HCT116 (cell line): Measurements from ENCODE around the gene MTA3. TPM values are rescaled to one million over a fixed set of nuclear protein-coding genes. Genes with fewer than 3 reads are reported as not detected.

Experiments
- ATAC-seq: fragments of 200-7000 bp; cut with Tn5 transposase; 2 replicates; pipeline ENCODE4 v1.9.1; 2020; ENCODE audit warnings: mild to moderate bottlenecking, moderate library complexity
- BruUV-seq: library from RNA; stranded (reverse); fragments of 400-500 nt; replicated peaks from 2 replicates; lab custom pipeline; 2021; lab: Mats Ljungman, UMichigan
- CTCF ChIA-PET: fragments of 300-600 bp; sonication (Branson Sonifier 250); formaldehyde crosslinking; loops from one replicate; lab custom pipeline; 2021; ENCODE audit warnings: antibody characterized with exemption; lab: Charles Lee
- POLR2A ChIA-PET: fragments of 300-600, 350-600 bp; sonication (Branson Sonifier 250); formaldehyde crosslinking; loops from one replicate; lab custom pipeline; 2021; ENCODE audit warnings: antibody characterized with exemption; lab: Charles Lee
- RAD21 ChIA-PET, 2 experiments: fragments of 300-600 bp; sonication (Branson Sonifier 250); formaldehyde crosslinking; loops; one replicate each; lab custom pipeline; 2023; ENCODE audit warnings: low total read pairs in 2 of 2; ENCODE audit not compliant: uncharacterized antibody in 2 of 2, unreplicated experiment in 2 of 2, low non-redundant PET in 1 of 2; lab: Charles Lee
- DNase-seq: peaks from one replicate; pipeline ENCODE4 v3.0.0-alpha.2; 2010; ENCODE audit warnings: low read depth, low spot score
- H2AFZ ChIP-seq: fragments of 200-600 bp; shearing (Covaris generic), sonication (generic); 2 replicates; pipeline ENCODE4 v1.6.1; 2017; ENCODE audit warnings: low read depth, mixed run types, mixed read lengths, antibody characterized with exemption, low read length; ENCODE audit not compliant: poor library complexity, severe bottlenecking
- H3K27ac ChIP-seq: 2 replicates; pipeline ENCODE4 v1.5.1; 2012; ENCODE audit warnings: low read depth, low read length
- H3K27me3 ChIP-seq: fragments of 200-600 bp; sonication (generic); 2 replicates; pipeline ENCODE4 v1.6.1; 2016; ENCODE audit warnings: mixed run types, low read length, mixed read lengths; ENCODE audit not compliant: insufficient read depth
- H3K36me3 ChIP-seq, 2 experiments: fragments of 200-500 bp in 1 of 2; fragments of 200-600 bp in 1 of 2; sonication (Bioruptor generic) in 1 of 2; sonication (generic) in 1 of 2; 2 replicates each; pipeline versions ENCODE4 v1.5.1 to v1.6.1; 2014 to 2016; ENCODE audit warnings: low read length in 2 of 2, inconsistent platforms in 1 of 2, mixed read lengths in 1 of 2, mixed run types in 1 of 2; ENCODE audit not compliant: insufficient read depth in 2 of 2, control insufficient read depth in 1 of 2
- H3K4me1 ChIP-seq, 2 experiments: fragments of 200-600 bp in 1 of 2; sonication (generic) in 1 of 2; 2 replicates each; pipeline versions ENCODE4 v1.5.1 to v1.6.1; 2012 to 2017; ENCODE audit warnings: low read length in 2 of 2, inconsistent platforms in 1 of 2, mild to moderate bottlenecking in 1 of 2, mixed read lengths in 1 of 2, mixed run types in 1 of 2, moderate library complexity in 1 of 2; ENCODE audit not compliant: insufficient read depth in 2 of 2, control insufficient read depth in 1 of 2
- H3K4me2 ChIP-seq: fragments of 200-600 bp; sonication (generic); 2 replicates; pipeline ENCODE4 v1.6.1; 2017; ENCODE audit warnings: mixed run types, low read length, mixed read lengths
- H3K4me3 ChIP-seq, 2 experiments: fragments of 200-600 bp in 1 of 2; sonication (generic) in 1 of 2; replicated peaks in 1 of 2; 2 replicates each; pipeline ENCODE4 v1.5.1; 2011 to 2016; ENCODE audit warnings: low read length in 2 of 2, control low read depth in 1 of 2, low read depth in 1 of 2, mild to moderate bottlenecking in 1 of 2, mixed read lengths in 1 of 2, mixed run types in 1 of 2
- H3K79me2 ChIP-seq: fragments of 200-600 bp; sonication (generic); 2 replicates; pipeline ENCODE4 v1.6.1; 2017; ENCODE audit warnings: mild to moderate bottlenecking, mixed run types, low read length, moderate library complexity, mixed read lengths; ENCODE audit not compliant: insufficient read depth
- H3K9ac ChIP-seq: fragments of 200-600 bp; sonication (generic); 2 replicates; pipeline ENCODE4 v1.6.1; 2016; ENCODE audit warnings: low read length, mixed read lengths
- H3K9me2 ChIP-seq: fragments of 200-600 bp; sonication (generic), shearing (Covaris generic); 2 replicates; pipeline ENCODE4 v1.6.1; 2017; ENCODE audit warnings: mixed run types, mild to moderate bottlenecking, moderate library complexity; ENCODE audit not compliant: insufficient read depth
- H3K9me3 ChIP-seq, 2 experiments: fragments of 200-500 bp in 1 of 2; fragments of 200-600 bp in 1 of 2; sonication (Bioruptor generic) in 1 of 2; sonication (generic) in 1 of 2; 2 replicates each; pipeline ENCODE4 v1.6.1; 2014 to 2017; ENCODE audit warnings: low read length in 2 of 2, mixed read lengths in 2 of 2, inconsistent platforms in 1 of 2, low read depth in 1 of 2, mild to moderate bottlenecking in 1 of 2, mixed run types in 1 of 2, moderate library complexity in 1 of 2; ENCODE audit not compliant: control insufficient read depth in 1 of 2, insufficient read depth in 1 of 2
- H4K20me1 ChIP-seq: fragments of 200-600 bp; sonication (generic), shearing (Covaris generic); 2 replicates; pipeline ENCODE4 v1.6.1; 2017; ENCODE audit warnings: mixed run types, mild to moderate bottlenecking, moderate library complexity; ENCODE audit not compliant: insufficient read depth
- CBX3 ChIP-seq: IDR thresholded peaks from 2 replicates; pipeline ENCODE4 v1.6.1; 2012; ENCODE audit warnings: low read depth
- EGR1 ChIP-seq: IDR thresholded peaks from 2 replicates; pipeline ENCODE4 v1.6.1; 2012; ENCODE audit warnings: low read depth
- ELF1 ChIP-seq: IDR thresholded peaks from 2 replicates; pipeline ENCODE4 v1.6.1; 2012; ENCODE audit warnings: low read depth, borderline replicate concordance
- EZH2 ChIP-seq: fragments of 200-600 bp; sonication (generic); IDR thresholded peaks from 2 replicates; pipeline ENCODE4 v1.6.1; 2017; ENCODE audit warnings: antibody characterized with exemption, mixed run types
- EZH2phosphoT487 ChIP-seq: fragments of 200-600 bp; IDR thresholded peaks from 2 replicates; pipeline ENCODE4 v1.6.1; 2018; ENCODE audit warnings: antibody characterized with exemption, borderline replicate concordance
- FOSL1 ChIP-seq: IDR thresholded peaks from 2 replicates; pipeline ENCODE4 v1.6.1; 2012; ENCODE audit warnings: low read depth
- JUND ChIP-seq: IDR thresholded peaks from 2 replicates; pipeline ENCODE4 v1.6.1; 2012
- POLR2A ChIP-seq: IDR thresholded peaks from 2 replicates; pipeline ENCODE4 v1.7.0; 2011; ENCODE audit warnings: borderline replicate concordance; ENCODE audit not compliant: insufficient read depth, insufficient read length; ENCODE audit errors: extremely low read depth
- SIN3A ChIP-seq: IDR thresholded peaks from 2 replicates; pipeline ENCODE4 v1.6.1; 2012; ENCODE audit warnings: low read depth
- SP1 ChIP-seq: IDR thresholded peaks from 2 replicates; pipeline ENCODE4 v1.6.1; 2012; ENCODE audit warnings: low read depth
- SRF ChIP-seq: IDR thresholded peaks from 2 replicates; pipeline ENCODE4 v1.6.1; 2012; ENCODE audit warnings: low read depth
- TCF7L2 ChIP-seq: IDR thresholded peaks from 2 replicates; pipeline ENCODE4 v1.7.0; 2011; ENCODE audit warnings: borderline replicate concordance, inconsistent platforms; ENCODE audit not compliant: insufficient read depth, insufficient read length; ENCODE audit errors: extremely low read depth
- YY1 ChIP-seq: IDR thresholded peaks from 2 replicates; pipeline ENCODE4 v1.6.1; 2011; ENCODE audit warnings: low read length, low read depth, moderate library complexity, mild to moderate bottlenecking; ENCODE audit not compliant: insufficient replicate concordance; ENCODE audit errors: extremely low read depth
- ZFX ChIP-seq: fragments of 450-650 bp; IDR thresholded peaks from 2 replicates; pipeline ENCODE4 v1.6.1; 2017
- ZNF274 ChIP-seq: fragments of 200-500 bp; sonication (Bioruptor generic); IDR thresholded peaks from 2 replicates; pipeline ENCODE4 v1.6.1; 2014; ENCODE audit warnings: mild to moderate bottlenecking, low read depth, low read length, inconsistent platforms
- intact Hi-C: fragments of 100-400 bp; cut with micrococcal nuclease; formaldehyde crosslinking; loops from 2 replicates; pipeline ENCODE4 v1.10.0; 2022
- total RNA-seq: library from RNA; stranded (reverse); gene quantifications from one replicate; pipeline ENCODE4 v1.2.1, GENCODE V29; 2021; ENCODE audit not compliant: unreplicated experiment
- TF ChIP-seq, protein P1 (sequence below): IDR thresholded peaks from 2 replicates; pipeline ENCODE4 v1.6.1; 2012
- TF ChIP-seq, protein P2 (sequence below): IDR thresholded peaks from 2 replicates; pipeline ENCODE4 v1.6.1; 2011; ENCODE audit warnings: mild to moderate bottlenecking, low read length, moderate library complexity; ENCODE audit not compliant: insufficient replicate concordance; ENCODE audit errors: extremely low read depth
- TF ChIP-seq, protein P3 (sequence below): IDR thresholded peaks from 2 replicates; pipeline ENCODE4 v1.6.1; 2012
- TF ChIP-seq, protein P4 (sequence below): IDR thresholded peaks from 2 replicates; pipeline ENCODE4 v1.6.1; 2012; ENCODE audit warnings: low read depth

Gene MTA3
- total RNA-seq, 1 experiment from 2014 or later, result 46.3 TPM

DNA sequence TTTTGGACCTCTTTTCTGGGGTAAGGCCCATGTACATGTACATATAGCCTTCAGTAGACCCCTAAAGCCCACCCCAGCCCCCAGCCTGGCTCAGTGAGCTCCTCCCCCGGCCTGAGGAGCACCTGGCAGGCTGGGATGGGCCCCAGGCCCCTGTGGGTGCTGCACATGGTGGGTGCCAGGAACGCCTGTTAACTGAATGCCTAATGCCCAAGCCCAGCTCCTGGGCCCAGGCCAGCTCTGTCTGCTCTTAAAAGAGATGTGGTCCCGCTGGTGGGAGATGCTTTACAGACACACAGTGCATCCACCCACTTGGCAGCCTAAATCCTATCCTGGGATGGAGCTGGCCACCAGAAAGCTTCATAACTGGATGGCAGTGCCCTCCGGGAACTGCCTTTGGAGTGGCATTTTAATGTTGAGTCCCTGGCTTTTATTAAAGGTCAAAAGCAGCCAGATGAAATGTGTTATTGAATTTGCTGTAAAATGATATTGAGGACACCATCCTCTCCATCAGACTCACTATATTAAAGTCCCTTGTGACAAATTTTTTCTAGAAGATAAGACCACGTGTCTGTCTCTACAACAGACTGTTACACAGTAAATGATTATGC lies 203.2 kb downstream of the MTA3 start:
- DNase-seq, result no peak
- TF ChIP-seq SP1 (no peak), SIN3A (no peak), POLR2A (no peak), TCF7L2 (no peak), EZH2phosphoT487 (no peak), FOSL1 (no peak), CBX3 (no peak), EZH2 (no peak), ZFX (no peak), JUND (no peak), ELF1 (no peak), ZNF274 (no peak), YY1 (no peak), EGR1 (no peak), SRF (no peak)
- TF ChIP-seq, protein P1, sequence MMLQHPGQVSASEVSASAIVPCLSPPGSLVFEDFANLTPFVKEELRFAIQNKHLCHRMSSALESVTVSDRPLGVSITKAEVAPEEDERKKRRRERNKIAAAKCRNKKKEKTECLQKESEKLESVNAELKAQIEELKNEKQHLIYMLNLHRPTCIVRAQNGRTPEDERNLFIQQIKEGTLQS, result no peak
- TF ChIP-seq, protein P2, sequence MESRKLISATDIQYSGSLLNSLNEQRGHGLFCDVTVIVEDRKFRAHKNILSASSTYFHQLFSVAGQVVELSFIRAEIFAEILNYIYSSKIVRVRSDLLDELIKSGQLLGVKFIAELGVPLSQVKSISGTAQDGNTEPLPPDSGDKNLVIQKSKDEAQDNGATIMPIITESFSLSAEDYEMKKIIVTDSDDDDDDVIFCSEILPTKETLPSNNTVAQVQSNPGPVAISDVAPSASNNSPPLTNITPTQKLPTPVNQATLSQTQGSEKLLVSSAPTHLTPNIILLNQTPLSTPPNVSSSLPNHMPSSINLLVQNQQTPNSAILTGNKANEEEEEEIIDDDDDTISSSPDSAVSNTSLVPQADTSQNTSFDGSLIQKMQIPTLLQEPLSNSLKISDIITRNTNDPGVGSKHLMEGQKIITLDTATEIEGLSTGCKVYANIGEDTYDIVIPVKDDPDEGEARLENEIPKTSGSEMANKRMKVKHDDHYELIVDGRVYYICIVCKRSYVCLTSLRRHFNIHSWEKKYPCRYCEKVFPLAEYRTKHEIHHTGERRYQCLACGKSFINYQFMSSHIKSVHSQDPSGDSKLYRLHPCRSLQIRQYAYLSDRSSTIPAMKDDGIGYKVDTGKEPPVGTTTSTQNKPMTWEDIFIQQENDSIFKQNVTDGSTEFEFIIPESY, result no peak
- TF ChIP-seq, protein P3, sequence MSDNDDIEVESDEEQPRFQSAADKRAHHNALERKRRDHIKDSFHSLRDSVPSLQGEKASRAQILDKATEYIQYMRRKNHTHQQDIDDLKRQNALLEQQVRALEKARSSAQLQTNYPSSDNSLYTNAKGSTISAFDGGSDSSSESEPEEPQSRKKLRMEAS, result no peak
- TF ChIP-seq, protein P4, sequence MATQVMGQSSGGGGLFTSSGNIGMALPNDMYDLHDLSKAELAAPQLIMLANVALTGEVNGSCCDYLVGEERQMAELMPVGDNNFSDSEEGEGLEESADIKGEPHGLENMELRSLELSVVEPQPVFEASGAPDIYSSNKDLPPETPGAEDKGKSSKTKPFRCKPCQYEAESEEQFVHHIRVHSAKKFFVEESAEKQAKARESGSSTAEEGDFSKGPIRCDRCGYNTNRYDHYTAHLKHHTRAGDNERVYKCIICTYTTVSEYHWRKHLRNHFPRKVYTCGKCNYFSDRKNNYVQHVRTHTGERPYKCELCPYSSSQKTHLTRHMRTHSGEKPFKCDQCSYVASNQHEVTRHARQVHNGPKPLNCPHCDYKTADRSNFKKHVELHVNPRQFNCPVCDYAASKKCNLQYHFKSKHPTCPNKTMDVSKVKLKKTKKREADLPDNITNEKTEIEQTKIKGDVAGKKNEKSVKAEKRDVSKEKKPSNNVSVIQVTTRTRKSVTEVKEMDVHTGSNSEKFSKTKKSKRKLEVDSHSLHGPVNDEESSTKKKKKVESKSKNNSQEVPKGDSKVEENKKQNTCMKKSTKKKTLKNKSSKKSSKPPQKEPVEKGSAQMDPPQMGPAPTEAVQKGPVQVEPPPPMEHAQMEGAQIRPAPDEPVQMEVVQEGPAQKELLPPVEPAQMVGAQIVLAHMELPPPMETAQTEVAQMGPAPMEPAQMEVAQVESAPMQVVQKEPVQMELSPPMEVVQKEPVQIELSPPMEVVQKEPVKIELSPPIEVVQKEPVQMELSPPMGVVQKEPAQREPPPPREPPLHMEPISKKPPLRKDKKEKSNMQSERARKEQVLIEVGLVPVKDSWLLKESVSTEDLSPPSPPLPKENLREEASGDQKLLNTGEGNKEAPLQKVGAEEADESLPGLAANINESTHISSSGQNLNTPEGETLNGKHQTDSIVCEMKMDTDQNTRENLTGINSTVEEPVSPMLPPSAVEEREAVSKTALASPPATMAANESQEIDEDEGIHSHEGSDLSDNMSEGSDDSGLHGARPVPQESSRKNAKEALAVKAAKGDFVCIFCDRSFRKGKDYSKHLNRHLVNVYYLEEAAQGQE, result no peak
- TF ChIP-seq, all 23 proteins: peak for 0
- no peak overlapping the region for H2AFZ ChIP-seq
- no peaks in the 10 kb centered on the region for H3K27me3 ChIP-seq
- H3K4me1 ChIP-seq, result peaks cover 0 to 3% of the 10 kb centered on the region in 2 experiments; a peak in 1 of 4 replicates
- H3K36me3 ChIP-seq, result no peaks in the 10 kb centered on the region
- H3K4me3 ChIP-seq, result no peak overlapping the region
- no peak overlapping the region for H3K4me2 ChIP-seq
- ATAC-seq, result no peak
- CTCF ChIA-PET, result no interaction called here
- RAD21 ChIA-PET, result no interaction called here
- POLR2A ChIA-PET, result no interaction called here
- H4K20me1 ChIP-seq, result no peaks in the 10 kb centered on the region
- no peaks in the 10 kb centered on the region for H3K9me2 ChIP-seq
- intact Hi-C loops, result loop anchor here (10.0 kb wide), 1 partner anchor 277 kb away; the partner anchor contains the start of gene KCNG3
- H3K79me2 ChIP-seq, result no peaks in the 10 kb centered on the region
- no peak overlapping the region for H3K9ac ChIP-seq
- no peaks in the 10 kb centered on the region for H3K9me3 ChIP-seq
- no TSS peak for BruUV-seq
- no peak overlapping the region for H3K27ac ChIP-seq
